Myocyte (in vitro differentiated cells): Measurements from ENCODE around the gene DCTD. TPM values are rescaled to one million over a fixed set of nuclear protein-coding genes. Genes with fewer than 3 reads are reported as not detected.
A peak's percentile ranks its signal among the peaks of the same experiment; 100 is the strongest.

ENCODE experiments used
- DNase-seq: peaks from one replicate; pipeline ENCODE4 v3.0.0-alpha.2; 2012; ENCODE audit warnings: low read depth
- total RNA-seq: library from RNA; depleted of rRNA; stranded (reverse); fragments of >200 nt; gene quantifications from 2 replicates; pipeline ENCODE4 v1.2.3, GENCODE V29; 2014

The DCTD gene
- total RNA-seq, 1 donor from 2014 or later: 77.3 TPM

GRCh38 chr4:182894681-182895275, 22.4 kb downstream of the DCTD start:
- no peak for DNase-seq

- no peak for DNase-seq
Observed at GRCh38 chr4:182893474-182894080, 23.6 kb downstream of the DCTD start.

- DNase-seq: no peak
Observed at GRCh38 chr4:182893047-182893446, 24.1 kb downstream of the DCTD start.

- no peak for DNase-seq
Observed at GRCh38 chr4:182890202-182890601, 27.0 kb downstream of the DCTD start.

- no peak for DNase-seq
Observed at GRCh38 chr4:182888891-182889290, 28.3 kb downstream of the DCTD start.

GRCh38 chr4:182886768-182887167, 30.4 kb downstream of the DCTD start:
- no peak for DNase-seq

- no peak for DNase-seq
Observed at GRCh38 chr4:182886205-182886604, 31.0 kb downstream of the DCTD start.

- DNase-seq: no peak
Observed at GRCh38 chr4:182885738-182886077, 31.5 kb downstream of the DCTD start.

- no peak for DNase-seq
Observed at GRCh38 chr4:182885022-182885737, 32.0 kb downstream of the DCTD start.

GRCh38 chr4:182884040-182884439, 33.1 kb downstream of the DCTD start:
- no peak for DNase-seq

GRCh38 chr4:182883351-182883750, 33.8 kb downstream of the DCTD start:
- no peak for DNase-seq

- DNase-seq: no peak
Observed at GRCh38 chr4:182881914-182882313, 35.3 kb downstream of the DCTD start.

- DNase-seq: peak; percentile 83
Observed at GRCh38 chr4:182880387-182881356, 36.5 kb downstream of the DCTD start.

- no peak for DNase-seq
Observed at GRCh38 chr4:182879913-182880312, 37.3 kb downstream of the DCTD start.

GRCh38 chr4:182878633-182879495, 38.3 kb downstream of the DCTD start:
- DNase-seq: no peak

GRCh38 chr4:182877326-182877883, 39.8 kb downstream of the DCTD start:
- DNase-seq: no peak

GRCh38 chr4:182876427-182876826, 40.8 kb downstream of the DCTD start:
- DNase-seq: no peak

- no peak for DNase-seq
Observed at GRCh38 chr4:182875453-182876405, 41.5 kb downstream of the DCTD start.

- DNase-seq: no peak
Observed at GRCh38 chr4:182874797-182875345, 42.3 kb downstream of the DCTD start.
